IMR-90 (cell line): Measurements from ENCODE around the gene UGT1A7. TPM values are rescaled to one million over a fixed set of nuclear protein-coding genes. Genes with fewer than 3 reads are reported as not detected.
A peak's percentile ranks its signal among the peaks of the same experiment; 100 is the strongest.

ENCODE experiments used
- ATAC-seq: fragments of 200-7000 bp; cut with Tn5 transposase; 2 replicates; pipeline ENCODE4 v1.9.1; 2020; ENCODE audit warnings: low read depth, mild to moderate bottlenecking, moderate library complexity
- BruUV-seq: library from RNA; stranded (reverse); fragments of 400-500 nt; replicated peaks from 2 replicates; lab custom pipeline; 2021; lab: Mats Ljungman, UMichigan
- CTCF ChIA-PET: fragments of 300-600 bp; formaldehyde crosslinking; extraction: SDS; loops from one replicate; lab custom pipeline; 2021; ENCODE audit warnings: antibody characterized with exemption; lab: Yijun Ruan, JAX
- POLR2A ChIA-PET: fragments of 300-600 bp; sonication (Branson Sonifier 250); formaldehyde crosslinking; loops from one replicate; lab custom pipeline; 2022; ENCODE audit warnings: antibody characterized with exemption; ENCODE audit not compliant: unreplicated experiment; lab: Charles Lee
- DNase-seq: peaks from one replicate; pipeline ENCODE4 v3.0.0; 2013
- H2AFZ ChIP-seq: replicated peaks from 2 replicates; pipeline ENCODE3; 2013; ENCODE audit warnings: low read length, mild to moderate bottlenecking; ENCODE audit not compliant: poor library complexity
- H2AK5ac ChIP-seq: 2 replicates; pipeline ENCODE4 v1.6.1; 2013; ENCODE audit warnings: low read depth, low read length, inconsistent platforms
- H2AK9ac ChIP-seq: replicated peaks from 2 replicates; pipeline ENCODE3; 2013; ENCODE audit warnings: mild to moderate bottlenecking, low read depth, low read length, moderate library complexity; ENCODE audit not compliant: poor library complexity
- H2BK120ac ChIP-seq: 2 replicates; pipeline ENCODE4 v1.6.1; 2013; ENCODE audit warnings: low read depth, low read length, inconsistent platforms
- H2BK15ac ChIP-seq: 3 replicates; pipeline ENCODE4 v1.6.1; 2013; ENCODE audit warnings: low read depth, low read length, inconsistent platforms
- H2BK20ac ChIP-seq: 2 replicates; pipeline ENCODE4 v1.6.1; 2013; ENCODE audit warnings: low read depth, mild to moderate bottlenecking, inconsistent platforms, low read length, moderate library complexity
- H2BK5ac ChIP-seq: 2 replicates; pipeline ENCODE4 v1.6.1; 2013; ENCODE audit warnings: mild to moderate bottlenecking, low read depth, low read length, inconsistent platforms; ENCODE audit not compliant: poor library complexity, severe bottlenecking
- H3K14ac ChIP-seq: replicated peaks from 2 replicates; pipeline ENCODE4 v1.6.1; 2013; ENCODE audit warnings: low read depth, low read length, inconsistent platforms
- H3K18ac ChIP-seq: 2 replicates; pipeline ENCODE4 v1.6.1; 2013; ENCODE audit warnings: low read depth, low read length, control low read depth
- H3K23ac ChIP-seq: 2 replicates; pipeline ENCODE4 v1.6.1; 2013; ENCODE audit warnings: low read depth, low read length, inconsistent platforms
- H3K27ac ChIP-seq: 2 replicates; pipeline ENCODE4 v1.5.1; 2013; ENCODE audit warnings: mild to moderate bottlenecking, control low read depth, low read length; ENCODE audit not compliant: insufficient read depth
- H3K27me3 ChIP-seq: 2 replicates; pipeline ENCODE4 v1.6.1; 2013; ENCODE audit warnings: low read length; ENCODE audit not compliant: control insufficient read depth, insufficient read depth
- H3K36me3 ChIP-seq: 2 replicates; pipeline ENCODE4 v1.6.1; 2013; ENCODE audit warnings: low read length, mixed read lengths; ENCODE audit not compliant: control insufficient read depth, insufficient read depth
- H3K4ac ChIP-seq: 2 replicates; pipeline ENCODE4 v1.6.1; 2013; ENCODE audit warnings: low read depth, low read length, inconsistent platforms
- H3K4me1 ChIP-seq: 2 replicates; pipeline ENCODE4 v1.6.1; 2013; ENCODE audit warnings: low read length, mixed read lengths; ENCODE audit not compliant: control insufficient read depth, insufficient read depth
- H3K4me2 ChIP-seq: 2 replicates; pipeline ENCODE4 v1.6.1; 2013; ENCODE audit warnings: low read depth, mild to moderate bottlenecking, control low read depth, low read length, moderate library complexity
- H3K4me3 ChIP-seq: 2 replicates; pipeline ENCODE4 v1.5.1; 2013; ENCODE audit warnings: low read depth, mild to moderate bottlenecking, control low read depth, low read length, moderate library complexity; ENCODE audit not compliant: insufficient read depth
- H3K56ac ChIP-seq: 2 replicates; pipeline ENCODE4 v1.6.1; 2013; ENCODE audit warnings: low read length, inconsistent platforms; ENCODE audit not compliant: insufficient read depth; ENCODE audit errors: extremely low read depth
- H3K79me1 ChIP-seq, 2 experiments: 2 replicates each; pipeline ENCODE4 v1.6.1; 2013; ENCODE audit warnings: low read length in 2 of 2, inconsistent platforms in 1 of 2, low read depth in 1 of 2
- H3K9ac ChIP-seq: 2 replicates; pipeline ENCODE4 v1.6.1; 2013; ENCODE audit warnings: low read depth, low read length, control low read depth
- H3K9me1 ChIP-seq: 2 replicates; pipeline ENCODE4 v1.6.1; 2013; ENCODE audit warnings: low read length, inconsistent platforms; ENCODE audit not compliant: insufficient read depth
- H3K9me3 ChIP-seq: 2 replicates; pipeline ENCODE4 v1.6.1; 2013; ENCODE audit warnings: low read length; ENCODE audit not compliant: control insufficient read depth, insufficient read depth
- H4K20me1 ChIP-seq: 2 replicates; pipeline ENCODE4 v1.6.1; 2013; ENCODE audit warnings: low read length, inconsistent platforms; ENCODE audit not compliant: insufficient read depth
- H4K5ac ChIP-seq: 2 replicates; pipeline ENCODE4 v1.6.1; 2013; ENCODE audit warnings: mild to moderate bottlenecking, low read depth, low read length, control low read depth
- H4K8ac ChIP-seq, 2 experiments: 2 replicates each; pipeline ENCODE4 v1.6.1; 2013; ENCODE audit warnings: low read depth in 2 of 2, low read length in 2 of 2, control low read depth in 1 of 2, inconsistent platforms in 1 of 2
- H4K91ac ChIP-seq: 2 replicates; pipeline ENCODE4 v1.6.1; 2013; ENCODE audit warnings: low read depth, low read length, inconsistent platforms; ENCODE audit not compliant: insufficient read depth
- CHD1 ChIP-seq: IDR thresholded peaks from 2 replicates; pipeline ENCODE4 v1.6.1; 2012; ENCODE audit warnings: low read depth, low read length, improper control_type of control experiment
- CTCF ChIP-seq: conservative IDR thresholded peaks from 2 replicates; pipeline ENCODE4 v1.5.1; 2012; ENCODE audit warnings: mild to moderate bottlenecking, low read depth, low read length, improper control_type of control experiment
- ELK1 ChIP-seq: fragments of 150-350 bp; IDR thresholded peaks from 2 replicates; pipeline ENCODE4 v1.6.1; 2016; ENCODE audit warnings: low read depth, mild to moderate bottlenecking, low read length, moderate library complexity, borderline replicate concordance
- FOS ChIP-seq: fragments of 150-350 bp; IDR thresholded peaks from 2 replicates; pipeline ENCODE4 v1.6.1; 2016; ENCODE audit warnings: low read depth, low read length
- MAFK ChIP-seq: IDR thresholded peaks from 2 replicates; pipeline ENCODE4 v1.6.1; 2012; ENCODE audit warnings: low read depth, low read length, improper control_type of control experiment
- POLR2A ChIP-seq: IDR thresholded peaks from 2 replicates; pipeline ENCODE4 v1.6.1; 2012; ENCODE audit warnings: mild to moderate bottlenecking, low read depth, low read length
- SMC3 ChIP-seq: fragments of 150-350 bp; IDR thresholded peaks from 2 replicates; pipeline ENCODE4 v1.6.1; 2016; ENCODE audit warnings: low read depth, mild to moderate bottlenecking, antibody characterized with exemption, low read length, moderate library complexity
- USF2 ChIP-seq: fragments of 150-350 bp; IDR thresholded peaks from 2 replicates; pipeline ENCODE4 v1.6.1; 2017; ENCODE audit warnings: mild to moderate bottlenecking, antibody characterized with exemption, low read length, low read depth
- WGBS, 2 experiments: methylation state at CpG; one replicate each; pipeline versions ENCODE4 v1.1.5 to v1.1.7; 2013; ENCODE audit warnings: missing lambda C conversion rate in 2 of 2; ENCODE audit not compliant: insufficient read length in 1 of 2; ENCODE audit errors: extremely low coverage in 2 of 2; 5-methylcytosine and 5-hydroxymethylcytosine counted together
- dilution Hi-C: fragments of 300-500 bp; cut with HindIII; formaldehyde crosslinking; loops from one replicate; pipeline ENCODE4 v1.14.3; 2018; ENCODE audit warnings: low sequenced_read_pairs; ENCODE audit not compliant: unreplicated experiment
- in situ Hi-C: fragments of 300-500 bp; cut with MboI; formaldehyde crosslinking; loops from 3 replicates; pipeline ENCODE4 v1.14.3; 2019; ENCODE audit warnings: low sequenced_read_pairs, inconsistent platforms, mixed read lengths
- intact Hi-C: fragments of 100-400 bp; cut with micrococcal nuclease; formaldehyde crosslinking; loops from 2 replicates; pipeline ENCODE4 v1.10.0; 2022
- polyA plus RNA-seq, 3 experiments: library from polyadenylated mRNA; depleted of rRNA; stranded (reverse); fragments of >200 nt; gene quantifications; 2 replicates each; pipeline ENCODE4 v1.2.3, GENCODE V29; 2012; ENCODE audit warnings: low replicate concordance in 1 of 3
- total RNA-seq: library from RNA; depleted of rRNA; stranded (reverse); fragments of >200 nt; gene quantifications from 2 replicates; pipeline ENCODE4 v1.2.3, GENCODE V29; 2012

The UGT1A7 gene
- total and polyA plus RNA-seq, 2 of the 4 experiments (the other 2 are of a cell fraction) = not detected

- ATAC-seq (no peak; the same call in 1 of the 2 replicates), DNase-seq (peak; percentile 5)
- Histone ChIP-seq H3K4ac (no peak overlapping the region), H3K4me1 (no peaks in the 10 kb centered on the region), H3K27me3 (peaks cover 8% of the 10 kb centered on the region), H4K20me1 (no peaks in the 10 kb centered on the region), H2BK20ac (no peak overlapping the region), H3K36me3 (no peaks in the 10 kb centered on the region), H4K91ac (no peak overlapping the region), H3K9me3 (no peaks in the 10 kb centered on the region), H3K79me1 (no peaks in the 10 kb centered on the region), H3K9ac (no peak overlapping the region), H3K18ac (no peak overlapping the region), H3K27ac (no peak overlapping the region), H3K56ac (no peak overlapping the region), H3K14ac (no peak overlapping the region), H2AFZ (no peak overlapping the region), H4K5ac (no peak overlapping the region), H2BK5ac (no peak overlapping the region), H3K9me1 (no peaks in the 10 kb centered on the region), H2BK15ac (no peak overlapping the region), H3K23ac (no peak overlapping the region), H2BK120ac (no peak overlapping the region), H3K4me3 (no peak overlapping the region), H4K8ac (no peak overlapping the region), H2AK5ac (no peak overlapping the region), H3K4me2 (no peak overlapping the region), H2AK9ac (no peak overlapping the region)
- dilution Hi-C loops (no loop called here), in situ Hi-C loops (no loop called here), intact Hi-C loops (no loop called here)
- BruUV-seq = no TSS peak
- POLR2A ChIA-PET = no interaction called here
- no CpG with 5 or more reads among the region's 2 CpGs for WGBS, 2 experiments
- CTCF ChIA-PET = no interaction called here
- TF ChIP-seq CTCF (no peak), MAFK (no peak), POLR2A (no peak), FOS (no peak), CHD1 (no peak), USF2 (peak; percentile 84), SMC3 (no peak), ELK1 (no peak)
These were observed 132.5 kb downstream of the UGT1A7 start for GRCh38 chr2:233814056-233814835.
